GM18517 (cell line): ENCODE data around the gene G6PC1.
"Not testable (repeated sequence)": the region's sequence is repeated elsewhere in the genome, so short reads cannot be mapped to it uniquely, and the experiment has no call there.

Experiments
- ATAC-seq: cut with Tn5 transposase; IDR thresholded peaks from one replicate; pipeline ENCODE4 v1.9.1; 2021; ENCODE audit warnings: mild to moderate bottlenecking, moderate library complexity; ENCODE audit not compliant: unreplicated experiment

The G6PC1 gene

DNA sequence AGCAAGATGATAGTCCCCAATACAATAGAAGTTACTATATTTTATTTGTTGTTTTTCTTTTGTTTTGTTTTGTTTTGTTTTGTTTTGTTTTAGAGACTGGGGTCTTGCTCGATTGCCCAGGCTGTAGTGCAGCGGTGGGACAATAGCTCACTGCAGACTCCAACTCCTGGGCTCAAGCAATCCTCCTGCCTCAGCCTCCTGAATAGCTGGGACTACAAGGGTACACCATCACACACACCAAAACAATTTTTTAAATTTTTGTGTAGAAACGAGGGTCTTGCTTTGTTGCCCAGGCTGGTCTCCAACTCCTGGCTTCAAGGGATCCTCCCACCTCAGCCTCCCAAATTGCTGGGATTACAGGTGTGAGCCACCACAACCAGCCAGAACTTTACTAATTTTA lies 618 bp upstream of the G6PC1 start:
- not testable (repeated sequence) for ATAC-seq

DNA sequence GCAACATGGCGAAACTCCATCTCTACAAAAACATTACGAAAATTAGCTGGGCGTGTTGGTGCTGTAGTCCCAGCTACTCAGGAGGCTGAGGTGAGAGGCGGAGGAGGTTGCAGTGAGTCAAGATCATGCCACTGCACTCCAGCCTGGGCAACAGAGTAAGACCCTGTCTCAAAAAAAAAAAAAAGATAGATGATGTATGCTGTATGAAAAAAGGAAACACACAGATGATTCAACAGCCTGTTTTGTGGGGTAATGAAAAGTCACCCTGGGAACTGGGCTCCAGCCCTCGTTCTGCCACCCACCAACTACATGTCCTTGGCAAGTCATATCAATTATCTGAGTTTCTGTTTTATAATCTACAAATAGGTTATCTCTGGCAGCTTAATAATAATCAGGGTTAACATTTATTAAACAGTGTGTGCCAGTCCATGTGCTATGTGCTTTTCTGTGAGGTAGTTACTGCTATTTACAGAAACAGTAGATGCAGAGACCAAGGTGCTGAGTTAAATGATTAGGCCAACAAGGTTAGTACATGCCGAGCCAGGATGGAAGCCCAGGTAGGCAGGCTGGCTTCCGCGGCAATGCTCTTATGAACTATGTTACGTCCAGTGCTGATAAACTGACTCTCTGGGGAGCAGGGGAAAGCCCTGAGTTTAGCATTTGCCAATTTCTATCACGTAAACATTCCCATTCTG lies 1.1 kb downstream of the G6PC1 start:
- ATAC-seq: no peak

DNA sequence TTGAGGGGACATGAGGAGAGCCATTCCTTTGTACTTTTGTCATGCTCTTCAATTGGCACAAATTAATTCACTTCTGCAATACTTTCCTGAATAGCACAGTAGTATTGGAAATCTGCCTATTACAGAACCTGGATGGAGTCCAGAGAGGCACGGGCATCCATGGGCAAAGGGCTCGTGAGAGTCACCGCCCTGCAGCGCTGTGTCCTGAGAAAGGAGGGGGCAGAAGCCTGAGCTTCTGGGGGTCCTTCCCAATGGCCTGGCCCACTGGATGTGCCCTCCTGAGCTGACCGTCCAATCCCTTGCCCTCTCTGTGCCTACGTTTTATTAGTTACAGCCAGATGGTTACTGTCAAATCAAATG lies 3.5 kb downstream of the G6PC1 start:
- no peak for ATAC-seq

DNA sequence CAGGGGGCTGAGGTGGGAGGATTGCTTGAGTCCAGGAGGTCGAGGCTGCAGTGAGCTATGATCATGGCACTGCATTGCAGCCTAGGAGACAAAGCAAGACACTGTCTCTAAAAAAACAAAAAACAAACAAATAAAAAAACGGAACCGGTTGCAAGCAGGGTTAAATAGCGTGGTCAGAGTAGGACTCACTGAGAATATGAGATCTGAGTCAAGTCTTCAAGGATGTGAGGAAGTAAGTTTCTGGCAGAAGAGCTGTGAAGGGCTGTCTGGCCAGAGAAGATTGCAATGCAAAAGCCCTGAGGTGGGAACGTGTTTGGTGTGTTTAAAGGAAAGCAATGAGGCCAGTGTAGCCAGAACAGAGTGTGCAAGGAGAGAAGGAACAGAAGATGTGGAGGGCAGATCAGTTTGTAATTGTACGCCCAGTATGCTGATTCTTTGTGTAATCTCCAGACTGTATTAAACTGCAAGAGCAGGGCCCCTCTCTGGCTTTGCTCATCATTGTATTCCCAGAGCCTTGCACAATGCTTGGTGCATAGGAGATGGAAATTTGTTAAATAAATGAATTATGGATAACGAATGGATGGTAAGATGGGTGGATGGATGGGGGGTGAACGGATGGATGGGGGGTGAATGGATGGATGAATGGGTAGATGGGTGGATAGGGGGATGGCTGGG lies 6.3 kb downstream of the G6PC1 start:
- ATAC-seq: no peak

DNA sequence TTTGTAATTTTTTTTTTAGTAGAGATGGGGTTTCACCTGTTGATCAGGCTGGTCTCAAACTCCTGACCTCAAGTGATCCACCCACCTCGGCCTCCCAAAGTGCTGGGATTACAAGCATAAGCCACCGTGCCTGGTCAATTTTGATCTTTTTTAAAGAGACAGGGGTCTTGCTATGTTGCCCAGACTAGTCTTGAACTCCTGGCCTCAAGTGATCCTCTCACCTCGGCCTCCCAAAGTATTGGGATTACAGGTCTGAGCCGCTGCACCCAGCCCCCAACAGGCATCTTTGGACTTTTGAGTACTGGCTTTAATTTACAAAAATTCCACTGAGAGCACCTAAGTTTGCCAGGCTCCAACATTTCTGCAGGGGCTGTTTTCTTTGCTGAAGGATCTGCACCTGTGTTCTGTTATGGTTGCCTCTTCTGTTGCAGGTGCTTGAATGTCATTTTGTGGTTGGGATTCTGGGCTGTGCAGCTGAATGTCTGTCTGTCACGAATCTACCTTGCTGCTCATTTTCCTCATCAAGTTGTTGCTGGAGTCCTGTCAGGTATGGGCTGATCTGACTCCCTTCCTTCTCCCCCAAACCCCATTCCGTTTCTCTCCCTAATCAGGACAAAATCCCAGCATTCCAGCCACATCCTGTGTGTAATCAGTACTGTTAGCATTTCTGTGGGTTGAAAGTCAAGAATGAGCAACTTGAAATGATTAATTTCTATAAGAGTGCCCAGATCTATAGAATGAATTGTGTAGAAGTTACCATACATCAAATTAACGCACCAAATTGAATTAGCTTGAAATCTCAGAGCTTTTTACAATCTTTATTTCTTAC lies 8.5 kb downstream of the G6PC1 start:
- no peak for ATAC-seq

DNA sequence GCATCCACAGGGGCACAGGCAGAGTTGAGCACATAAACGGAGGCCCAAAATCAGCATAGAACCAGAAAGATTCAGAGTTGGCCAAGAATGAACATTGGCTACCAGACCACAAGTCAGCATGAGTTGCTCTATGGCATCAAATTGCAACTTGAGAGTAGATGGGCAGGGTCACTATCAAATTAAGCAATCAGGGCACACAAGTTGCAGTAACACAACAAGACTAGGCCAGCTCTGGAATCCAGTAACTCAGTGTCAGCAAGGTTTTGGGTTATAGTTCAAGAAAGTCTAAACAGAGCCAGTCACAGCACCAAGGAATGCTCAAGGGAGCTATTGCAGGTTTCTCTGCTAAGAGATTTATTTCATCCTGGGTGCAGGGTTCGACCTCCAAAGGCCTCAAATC lies 12.9 kb downstream of the G6PC1 start:
- ATAC-seq: no peak

DNA sequence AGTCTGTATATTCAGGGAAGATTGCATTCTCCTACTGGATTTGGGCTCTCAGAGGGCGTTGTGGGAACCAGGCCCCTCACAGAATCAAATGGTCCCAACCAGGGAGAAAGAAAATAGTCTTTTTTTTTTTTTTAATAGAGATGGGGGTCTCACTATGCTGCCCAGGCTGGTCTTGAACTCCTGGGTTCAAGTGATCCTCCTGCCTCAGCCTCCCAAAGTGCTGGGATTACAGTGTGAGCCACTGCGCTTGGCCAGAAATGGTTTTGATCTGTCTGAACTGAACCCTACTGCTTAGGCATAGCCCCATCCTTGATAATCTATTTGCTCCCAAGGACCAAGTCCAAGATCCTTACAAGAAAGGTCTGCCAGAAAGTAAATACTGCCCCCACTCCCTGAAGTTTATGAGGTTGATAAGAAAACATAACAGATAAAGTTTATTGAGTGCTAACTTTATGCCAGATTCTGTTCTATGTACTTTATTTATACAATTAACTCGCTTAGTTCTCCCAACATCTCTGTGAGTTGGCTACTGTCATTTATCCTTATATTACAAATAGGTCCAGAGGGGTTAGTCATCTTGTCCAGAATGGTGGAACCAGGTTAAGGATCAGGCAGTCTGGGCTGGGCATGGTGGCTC lies 13.5 kb downstream of the G6PC1 start:
- no peak for ATAC-seq

DNA sequence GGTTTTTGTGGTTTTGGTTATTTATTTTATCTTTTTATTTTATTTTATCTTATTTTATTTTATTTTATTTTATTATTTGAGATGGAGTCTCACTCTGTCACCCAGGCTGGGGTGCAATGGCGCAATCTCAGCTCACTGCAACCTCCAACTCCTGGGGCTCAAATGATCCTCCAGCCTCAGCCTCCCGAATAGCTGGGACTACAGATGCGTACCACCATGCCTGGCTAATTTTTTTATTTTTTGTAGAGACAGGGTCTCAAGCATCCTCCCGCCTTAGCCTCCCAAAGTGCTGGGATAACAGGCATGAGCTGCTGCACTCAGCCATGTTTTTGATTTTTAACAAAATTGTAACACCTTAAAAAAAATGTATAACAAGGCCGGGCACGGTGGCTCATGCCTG lies 14.7 kb downstream of the G6PC1 start:
- not testable (repeated sequence) for ATAC-seq

DNA sequence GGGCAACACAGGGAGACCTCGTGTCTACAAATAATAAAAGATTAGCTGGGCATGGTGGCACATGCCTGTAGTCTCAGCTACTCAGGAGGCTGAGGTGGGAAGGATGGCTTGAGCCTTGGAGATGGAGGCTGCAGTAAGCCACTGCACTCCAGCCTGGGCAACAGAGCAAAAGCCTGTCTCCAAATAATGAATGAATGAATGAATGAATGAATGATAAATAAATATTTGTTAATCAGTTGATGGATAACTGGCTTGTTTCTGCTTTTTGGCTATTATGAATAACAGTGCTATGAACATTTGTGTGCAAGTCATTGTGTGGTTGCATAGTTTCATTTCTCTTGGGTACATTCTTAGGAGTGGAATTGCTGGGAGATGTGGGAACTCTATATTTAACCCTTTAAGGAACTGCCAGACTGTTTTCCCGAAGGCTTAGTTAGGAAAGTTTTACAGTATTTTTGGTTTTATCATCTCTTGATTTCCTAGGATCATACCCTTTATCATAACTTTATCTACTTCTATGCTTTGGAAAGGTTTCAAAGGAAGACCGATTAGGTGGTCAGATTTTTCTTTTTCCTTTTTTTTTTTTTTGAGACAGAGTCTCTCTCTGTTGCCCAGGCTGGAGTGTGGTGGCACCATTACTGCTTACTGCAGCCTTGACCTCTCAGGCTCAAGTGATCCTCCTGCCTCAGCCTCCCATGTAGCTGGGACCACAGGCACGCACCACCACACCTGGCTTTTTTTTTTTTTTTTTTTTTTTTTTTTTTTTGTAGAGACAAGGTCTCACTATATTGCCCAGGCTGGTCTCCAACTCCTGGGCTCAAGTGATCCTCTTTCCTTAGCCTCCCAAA lies 16.0 kb downstream of the G6PC1 start:
- ATAC-seq: not testable (repeated sequence)

DNA sequence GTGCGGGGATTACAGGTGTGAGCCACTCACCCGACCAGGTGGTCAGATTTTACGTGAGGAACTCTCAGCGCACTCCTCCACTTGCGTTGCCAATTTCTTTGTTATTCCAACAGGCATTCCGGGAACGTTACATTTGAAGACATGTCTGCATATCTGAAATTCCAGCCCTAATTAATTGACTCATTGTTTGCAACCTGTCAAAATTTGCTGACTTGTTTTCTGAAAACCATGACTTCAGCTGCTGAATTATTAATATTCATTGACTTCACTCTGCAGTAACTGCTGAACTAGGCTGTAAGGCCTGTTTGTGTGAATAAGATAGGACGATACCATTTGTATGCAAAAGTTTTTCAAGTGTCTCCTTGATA lies 16.6 kb downstream of the G6PC1 start:
- ATAC-seq: no peak

DNA sequence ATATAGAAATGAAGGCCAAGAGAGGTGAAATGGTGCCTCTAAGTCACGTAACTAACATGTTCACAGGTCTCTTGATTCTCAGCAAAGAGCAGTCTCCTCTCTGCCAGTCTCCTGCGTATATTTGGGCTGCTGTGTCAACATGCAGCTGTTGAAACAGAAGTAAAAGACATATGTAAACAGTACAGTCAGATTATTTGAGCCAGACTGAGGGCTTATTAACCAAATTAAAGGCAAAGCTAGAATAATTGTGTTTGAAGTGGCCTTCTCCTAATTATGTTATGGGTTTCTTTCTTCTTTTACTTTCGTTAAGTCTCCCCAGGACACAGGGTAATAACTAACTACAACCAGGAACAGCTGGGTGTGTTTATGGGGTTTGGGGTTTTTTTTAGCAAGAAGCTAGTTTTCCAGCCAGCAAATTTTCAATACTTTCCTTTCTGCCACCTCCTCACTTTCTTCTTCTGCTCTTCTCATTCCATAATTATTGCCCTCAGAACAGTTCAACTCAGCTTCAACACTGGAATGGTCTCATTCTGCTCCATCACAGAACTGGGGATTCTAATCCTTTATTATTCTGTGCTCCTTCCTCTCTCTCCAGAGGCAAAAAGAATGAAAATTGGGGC lies 18.4 kb downstream of the G6PC1 start:
- no peak for ATAC-seq

DNA sequence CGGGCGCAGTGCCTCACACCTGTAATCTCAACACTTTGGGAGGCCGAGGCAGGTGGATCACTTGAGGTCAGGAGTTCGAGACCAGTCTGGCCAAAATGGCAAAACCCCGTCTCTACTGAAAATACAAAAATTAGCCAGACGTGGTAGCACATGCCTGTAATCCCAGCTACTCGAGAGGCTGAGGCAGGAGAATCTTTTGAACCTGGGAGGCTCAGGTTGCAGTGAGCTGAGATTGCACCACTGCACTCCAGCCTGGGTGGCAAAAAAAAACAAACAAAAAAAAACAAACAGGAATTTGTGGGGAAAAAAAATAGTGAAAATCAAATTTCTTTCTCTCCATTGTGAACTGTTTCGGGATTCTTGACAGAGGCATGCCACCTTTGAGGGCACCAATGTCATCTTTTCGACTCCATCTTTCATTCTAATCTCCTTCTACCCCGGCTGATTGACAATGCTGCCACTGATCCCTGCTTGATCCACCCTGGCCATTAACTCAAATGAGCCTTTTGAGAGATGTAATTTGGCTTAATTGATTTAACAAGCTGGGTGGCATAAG lies 19.0 kb downstream of the G6PC1 start:
- not testable (repeated sequence) for ATAC-seq

DNA sequence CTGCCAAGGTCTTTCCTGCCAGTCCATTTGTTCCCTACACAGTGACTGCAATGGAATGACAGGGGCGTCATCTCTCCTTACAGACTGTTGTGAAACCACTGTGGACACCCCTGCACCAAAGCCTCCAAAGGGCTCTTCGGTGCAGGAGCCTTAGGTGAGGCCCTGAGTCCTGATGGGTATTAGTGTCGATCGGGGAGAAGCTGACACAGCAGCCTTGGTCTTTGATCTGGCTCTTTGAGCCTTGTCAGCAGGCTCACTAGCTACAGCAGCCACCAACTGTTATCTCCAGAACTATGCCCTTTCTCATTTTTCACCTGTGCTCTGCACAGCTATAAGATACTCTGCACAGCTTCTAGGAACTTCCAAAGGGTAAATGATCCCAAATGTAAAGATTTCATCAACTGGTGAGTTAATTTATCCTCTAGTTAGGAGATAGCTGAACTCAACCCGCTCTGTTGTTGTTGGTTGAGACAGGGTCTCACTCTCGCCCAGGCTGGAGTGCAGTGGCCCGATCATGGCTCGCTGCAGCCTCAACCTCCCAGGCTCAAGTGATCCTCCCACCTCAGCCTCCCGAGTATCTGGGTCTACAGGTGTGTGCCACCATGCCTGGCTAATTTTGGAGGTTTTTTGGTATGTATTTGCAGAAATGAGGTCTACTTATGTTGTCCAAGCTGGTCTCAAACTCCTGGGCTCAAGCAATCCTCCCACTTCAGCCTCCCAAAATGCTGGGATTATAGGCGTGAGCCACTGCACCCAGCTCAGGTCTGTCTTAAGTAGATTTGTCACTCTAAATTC lies 19.7 kb downstream of the G6PC1 start:
- no peak for ATAC-seq

DNA sequence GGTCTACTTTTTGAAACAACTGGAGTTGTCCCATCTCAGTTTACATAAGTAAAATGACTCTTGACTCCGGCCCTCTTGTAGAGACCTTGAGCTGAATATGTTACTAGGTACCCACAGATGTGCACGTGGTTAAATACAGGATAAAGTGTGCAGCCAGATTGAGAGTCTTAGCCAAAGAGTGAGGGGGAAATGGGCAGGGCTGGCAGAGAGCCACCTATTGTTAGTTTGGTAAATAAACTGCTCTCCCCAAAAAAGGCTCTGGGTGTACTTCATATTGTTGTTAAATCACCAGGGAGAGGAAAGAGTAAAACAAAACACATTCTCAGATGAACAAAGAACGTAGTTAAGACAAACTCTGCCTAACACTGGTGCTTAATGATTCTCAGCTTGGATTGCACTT lies 20.3 kb downstream of the G6PC1 start:
- no peak for ATAC-seq

DNA sequence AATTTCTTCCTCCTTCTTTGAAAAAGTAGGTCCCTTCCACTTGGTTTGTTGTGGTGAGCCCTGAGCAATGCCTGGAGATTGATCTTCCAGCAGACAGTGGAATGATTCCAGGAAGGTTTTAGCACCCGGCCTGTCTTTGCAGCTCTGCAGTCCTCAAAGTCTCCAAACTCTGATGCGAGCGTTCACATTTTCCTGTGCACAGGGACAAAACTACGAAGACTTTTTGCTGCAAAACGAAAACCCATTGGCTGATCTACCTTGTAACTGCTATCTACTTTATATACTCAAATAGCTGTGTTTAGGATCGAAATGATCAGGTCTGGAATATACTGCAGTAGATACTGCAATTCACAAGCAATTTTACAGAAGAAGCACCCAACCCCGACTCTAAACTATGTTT lies 21.7 kb downstream of the G6PC1 start:
- ATAC-seq: no peak

DNA sequence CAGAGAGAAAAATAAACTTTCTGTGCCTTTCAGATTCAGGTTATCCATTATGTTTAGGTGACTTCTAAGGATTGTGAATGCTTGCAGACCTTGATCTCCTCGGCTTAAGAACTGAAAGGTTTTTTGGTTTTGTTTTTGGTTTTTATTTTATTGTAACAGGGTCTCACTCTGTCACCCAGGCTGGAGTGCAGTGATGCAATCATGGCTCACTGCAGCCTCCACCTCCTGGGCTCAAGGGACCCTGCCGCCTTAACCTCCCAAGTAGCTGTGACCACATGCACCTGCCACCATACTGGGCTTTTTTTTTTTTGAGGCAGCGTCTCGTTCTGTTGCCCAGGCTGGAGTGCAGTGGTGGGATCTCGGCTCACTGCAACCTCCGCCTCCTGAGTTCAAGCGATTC lies 22.9 kb downstream of the G6PC1 start:
- ATAC-seq: not testable (repeated sequence)

DNA sequence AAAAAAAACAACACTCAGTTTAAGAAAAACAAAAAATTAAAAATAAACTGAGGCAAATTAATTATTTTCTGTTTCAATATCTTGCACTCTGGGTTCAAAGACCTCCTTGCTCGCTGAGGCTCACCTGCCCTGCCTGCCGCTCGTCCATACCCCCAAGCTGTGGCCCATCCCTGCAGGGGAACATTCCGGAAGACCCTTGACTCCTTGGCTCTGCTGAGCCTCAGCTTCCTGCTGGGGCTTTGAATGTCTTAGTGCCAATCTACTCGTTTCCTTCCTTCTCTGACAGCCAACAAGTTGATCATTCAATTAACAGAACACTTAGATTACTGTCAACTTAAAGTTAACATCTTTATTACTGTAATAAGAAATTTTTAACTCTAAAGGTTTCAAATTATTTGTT lies 24.3 kb downstream of the G6PC1 start:
- ATAC-seq: no peak

DNA sequence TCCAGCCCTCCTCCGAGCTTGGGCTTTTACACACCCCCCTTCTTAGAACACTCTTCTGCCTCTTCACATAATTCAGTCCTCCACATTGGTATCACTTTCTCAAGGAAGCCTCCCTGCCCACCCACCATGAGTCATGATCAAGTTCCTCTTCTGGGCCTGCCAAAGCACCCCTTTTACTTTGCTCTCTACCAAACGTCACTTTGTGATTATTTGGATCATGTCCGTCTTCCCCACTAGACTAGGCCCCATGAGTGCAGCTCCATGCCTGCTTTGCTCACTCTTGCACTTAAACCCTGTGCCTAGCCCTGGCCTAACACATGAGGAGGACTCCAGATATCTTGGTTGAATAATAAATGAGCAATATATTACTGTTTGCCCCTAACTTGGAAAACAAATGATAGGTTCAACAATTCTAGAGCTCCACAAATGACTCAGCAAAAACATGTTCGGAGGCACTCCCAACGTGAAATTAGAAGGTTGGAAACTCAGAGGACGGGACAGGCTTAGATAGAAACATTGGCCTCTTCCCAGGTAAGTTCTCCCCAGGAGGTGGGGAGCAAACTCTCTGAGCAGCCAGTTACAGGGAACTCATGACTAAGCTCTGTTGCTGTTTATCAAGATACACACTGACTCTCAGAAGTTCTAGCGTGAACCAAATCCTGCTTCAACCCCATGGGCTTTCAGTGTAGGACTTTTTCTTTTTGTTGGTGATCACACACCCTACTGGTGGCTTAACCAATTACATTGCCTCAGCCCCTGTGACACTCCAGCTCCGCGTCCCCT lies 28.3 kb downstream of the G6PC1 start:
- no peak for ATAC-seq
